Measurements from ENCODE around the gene FOLR3.
"Not testable (repeated sequence)": the region's sequence is repeated elsewhere in the genome, so short reads cannot be mapped to it uniquely, and the experiment has no call there.

GRCh38 chr11:72169046-72169555, 33.6 kb downstream of the FOLR3 start:
- TF ChIP-seq CTCF (conservative IDR thresholded peaks at IDR 0.05; ENCODE audit: low read length); EZH2phosphoT487 (IDR thresholded peaks at IDR 0.05; ENCODE audit: borderline replicate concordance, low read depth, low read length): not testable (repeated sequence)
